ENCODE results near the gene PADI3. TPM values are rescaled to one million over a fixed set of nuclear protein-coding genes. Genes with fewer than 3 reads are reported as not detected.
A peak's percentile ranks its signal among the peaks of the same experiment; 100 is the strongest.

PADI3 gene
- total RNA-seq, 4 donors from 2014 or later, result 2.4 to 11.2 (median 2.7) TPM; not detected in 1

GRCh38 chr1:17313530-17314309 is 64.8 kb downstream of the PADI3 start:
- H3K4me3 ChIP-seq, result no peak overlapping the region
- no peaks in the 10 kb centered on the region for H3K4me1 ChIP-seq
- WGBS, result 73% methylated on average over 9 of the region's 9 CpGs
- no peak overlapping the region for H3K27ac ChIP-seq
- H3K27me3 ChIP-seq, result peaks cover 38% of the 10 kb centered on the region
- TF ChIP-seq POLR2AphosphoS5 (IDR thresholded peaks at IDR 0.05) (no peak), EP300 (IDR thresholded peaks at IDR 0.05) (no peak), POLR2A (IDR thresholded peaks at IDR 0.05) (no peak), CTCF (IDR thresholded peaks at IDR 0.05) (no peak)
- peak in 1 of 2 donors; percentile 48 for DNase-seq (ENCODE audit: low spot score in 2 of 2)
- no peaks in the 10 kb centered on the region for H3K36me3 ChIP-seq
- no peaks in the 10 kb centered on the region for H3K9me3 ChIP-seq

- no peak for TF ChIP-seq POLR2AphosphoS5 (IDR thresholded peaks at IDR 0.05)
- Histone ChIP-seq H3K27ac (no peak overlapping the region), H3K27me3 (peaks cover 33% of the 10 kb centered on the region), H3K36me3 (no peaks in the 10 kb centered on the region), H3K4me1 (no peaks in the 10 kb centered on the region), H3K4me3 (no peak overlapping the region), H3K9me3 (no peaks in the 10 kb centered on the region)
- whole genome bisulfite sequencing, result 73% methylated on average over 3 of the region's 9 CpGs
- DNase-seq (ENCODE audit: low spot score in 2 of 2), result peak in 1 of 2 donors; percentile 53
Observed at GRCh38 chr1:17314491-17314971, 65.6 kb downstream of the PADI3 start.

- Histone ChIP-seq H3K4me3 (no peak overlapping the region), H3K27me3 (peaks cover 22% of the 10 kb centered on the region), H3K36me3 (no peaks in the 10 kb centered on the region), H3K9me3 (no peaks in the 10 kb centered on the region), H3K27ac (no peak overlapping the region), H3K4me1 (no peaks in the 10 kb centered on the region)
- 51% methylated on average over 7 of the region's 7 CpGs for WGBS
- DNase-seq (ENCODE audit: low spot score in 2 of 2), result peak in 1 of 2 donors; percentile 38
- TF ChIP-seq CTCF (IDR thresholded peaks at IDR 0.05) (no peak), EP300 (IDR thresholded peaks at IDR 0.05) (no peak), POLR2AphosphoS5 (IDR thresholded peaks at IDR 0.05) (no peak), POLR2A (IDR thresholded peaks at IDR 0.05) (no peak)
Observed at GRCh38 chr1:17315542-17316130, 66.7 kb downstream of the PADI3 start.

GRCh38 chr1:17316704-17317103 is 67.8 kb downstream of the PADI3 start:
- 87% methylated on average over 9 of the region's 9 CpGs for whole genome bisulfite sequencing
- DNase-seq (ENCODE audit: low spot score in 2 of 2), result no peak
- H3K4me1 ChIP-seq, result no peaks in the 10 kb centered on the region

GRCh38 chr1:17318262-17318661 is 69.4 kb downstream of the PADI3 start:
- TF ChIP-seq CTCF (IDR thresholded peaks at IDR 0.05), result no peak
- no peak for TF ChIP-seq EP300 (IDR thresholded peaks at IDR 0.05)
- TF ChIP-seq POLR2AphosphoS5 (IDR thresholded peaks at IDR 0.05), result no peak
- TF ChIP-seq POLR2A (IDR thresholded peaks at IDR 0.05), result no peak
- H3K9me3 ChIP-seq, result no peaks in the 10 kb centered on the region
- no peak overlapping the region for H3K27ac ChIP-seq
- no peaks in the 10 kb centered on the region for H3K36me3 ChIP-seq
- WGBS, result 68% methylated on average over 6 of the region's 6 CpGs
- H3K27me3 ChIP-seq, result peaks cover 14% of the 10 kb centered on the region
- no peak for DNase-seq (ENCODE audit: low spot score in 2 of 2)
- no peaks in the 10 kb centered on the region for H3K4me1 ChIP-seq
- H3K4me3 ChIP-seq, result no peak overlapping the region

More at GRCh38 chr1:17316704-17317103, 67.8 kb downstream of the PADI3 start:
- TF ChIP-seq CTCF (IDR thresholded peaks at IDR 0.05), result no peak
- no peak overlapping the region for H3K4me3 ChIP-seq
- H3K36me3 ChIP-seq, result no peaks in the 10 kb centered on the region
- no peak overlapping the region for H3K27ac ChIP-seq
- H3K9me3 ChIP-seq, result no peaks in the 10 kb centered on the region
- peaks cover 17% of the 10 kb centered on the region for H3K27me3 ChIP-seq
